ENCODE results near the gene ARID1A. TPM values are rescaled to one million over a fixed set of nuclear protein-coding genes. Genes with fewer than 3 reads are reported as not detected.

The ARID1A gene
- total and polyA plus RNA-seq, 2 of the 8 experiments (the other 6 are each of a cell fraction or from before 2014, with no cell fraction given): 52.1 to 103 TPM

DNA sequence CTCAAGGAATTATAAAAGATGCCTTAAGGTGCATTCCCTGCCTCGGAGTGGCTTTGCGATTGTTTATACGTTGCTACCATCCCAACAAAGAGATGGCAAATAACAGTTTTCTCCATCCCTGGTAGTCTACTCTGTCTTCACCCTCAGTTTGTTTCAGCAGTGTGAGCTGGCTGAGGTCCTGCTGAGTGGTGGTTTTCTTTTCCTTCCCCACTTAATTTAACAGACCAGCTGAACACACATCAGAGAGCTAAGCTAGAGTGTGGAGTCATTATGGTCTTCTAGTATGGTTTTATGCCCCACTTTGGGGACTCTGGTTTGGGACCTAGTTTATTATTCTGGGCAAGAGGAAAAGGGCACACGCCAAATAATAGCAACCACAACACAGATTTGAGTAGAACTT, 94.1 kb downstream of the ARID1A start:
- no peak overlapping the region for H3K56ac ChIP-seq (replicated peaks; ENCODE audit: insufficient read length, low read depth, low read length)
- H3K4me1 ChIP-seq (replicated peaks in 1 of 4; ENCODE audit: control insufficient read depth in 3 of 4, insufficient read depth in 4 of 4, low read length in 3 of 4): peaks cover 3 to 18% (median 12%) of the 10 kb centered on the region in 4 experiments; a peak in 6 of 7 replicates
- no peak overlapping the region for H3K14ac ChIP-seq (ENCODE audit: insufficient read length)
- peaks cover 14% of the 10 kb centered on the region for H3K23me2 ChIP-seq (ENCODE audit: low read depth, low read length)
- CTCF ChIA-PET (ENCODE audit: partially characterized antibody): interaction anchor here (0.6 to 6.9 kb wide), 26 partner anchors 10 to 251 kb away, joined by 3 to 121 read pairs (median 8); no protein-coding TSS in a partner anchor
- H2AK5ac ChIP-seq (ENCODE audit: low read depth, low read length): no peak overlapping the region
- H4K91ac ChIP-seq (replicated peaks; ENCODE audit: insufficient read length, low read length): no peak overlapping the region
- H2BK120ac ChIP-seq (replicated peaks; ENCODE audit: low read depth, low read length): no peak overlapping the region
- DNase-seq (ENCODE audit: low read depth in 1 of 2, low spot score in 2 of 2) (no peak), FAIRE-seq (no peak)
- no peak overlapping the region for H3K23ac ChIP-seq (ENCODE audit: insufficient read length)
- no peak overlapping the region for H3K18ac ChIP-seq (ENCODE audit: extremely low read depth, low read length)
- no peak overlapping the region for H3K9ac ChIP-seq (replicated peaks in 1 of 4; ENCODE audit: extremely low read depth in 1 of 4, low read depth in 3 of 4, low read length in 3 of 4)
- H3K27me3 ChIP-seq (replicated peaks in 1 of 4; ENCODE audit: control insufficient read depth in 3 of 4, extremely low read depth in 1 of 4, insufficient read depth in 3 of 4, low read length in 3 of 4): no peaks in the 10 kb centered on the region
- POLR2A ChIA-PET (ENCODE audit: partially characterized antibody): interaction anchor here (0.7 to 0.8 kb wide), 2 partner anchors 18 to 113 kb away, joined by 3 read pairs; no protein-coding TSS in a partner anchor
- no peaks in the 10 kb centered on the region for H3K79me2 ChIP-seq (ENCODE audit: control insufficient read depth in 1 of 2, insufficient read depth in 2 of 2, low read length in 2 of 2)
- WGBS, 2 experiments (ENCODE audit: extremely low coverage in 1 of 2, insufficient coverage in 1 of 2, insufficient read length in 1 of 2, insufficient replicate concordance in 2 of 2, low coverage in 1 of 2, low lambda C conversion rate in 2 of 2, missing lambda C conversion rate in 1 of 2): 94% methylated on average over 4 of the region's 4 CpGs; no CpG with 5 or more reads in 1 of the 2 experiments
- no peak overlapping the region for H2BK12ac ChIP-seq (ENCODE audit: low read depth, low read length)
- no peak for TF ChIP-seq SRF (IDR thresholded peaks at IDR 0.05; ENCODE audit: low read depth, low read length)
- TF ChIP-seq, protein P1, sequence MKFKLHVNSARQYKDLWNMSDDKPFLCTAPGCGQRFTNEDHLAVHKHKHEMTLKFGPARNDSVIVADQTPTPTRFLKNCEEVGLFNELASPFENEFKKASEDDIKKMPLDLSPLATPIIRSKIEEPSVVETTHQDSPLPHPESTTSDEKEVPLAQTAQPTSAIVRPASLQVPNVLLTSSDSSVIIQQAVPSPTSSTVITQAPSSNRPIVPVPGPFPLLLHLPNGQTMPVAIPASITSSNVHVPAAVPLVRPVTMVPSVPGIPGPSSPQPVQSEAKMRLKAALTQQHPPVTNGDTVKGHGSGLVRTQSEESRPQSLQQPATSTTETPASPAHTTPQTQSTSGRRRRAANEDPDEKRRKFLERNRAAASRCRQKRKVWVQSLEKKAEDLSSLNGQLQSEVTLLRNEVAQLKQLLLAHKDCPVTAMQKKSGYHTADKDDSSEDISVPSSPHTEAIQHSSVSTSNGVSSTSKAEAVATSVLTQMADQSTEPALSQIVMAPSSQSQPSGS (IDR thresholded peaks at IDR 0.05; ENCODE audit: low read length): no peak
- TF ChIP-seq ZNF274 (IDR thresholded peaks at IDR 0.05; ENCODE audit: borderline replicate concordance, extremely low read depth, low read length): no peak
- no peak for TF ChIP-seq CBX5 (IDR thresholded peaks at IDR 0.05; ENCODE audit: low read depth, low read length)
- no peak for TF ChIP-seq TAF1 (IDR thresholded peaks at IDR 0.05; ENCODE audit: low read depth, low read length)
- no peak overlapping the region for H2AFZ ChIP-seq (ENCODE audit: low read length)
- peaks cover 0 to 8% (median 3%) of the 10 kb centered on the region in 4 experiments; a peak in 6 of 8 replicates for H3K36me3 ChIP-seq (ENCODE audit: control insufficient read depth in 2 of 4, insufficient read depth in 4 of 4, low read length in 3 of 4)
- no peak overlapping the region for H4K5ac ChIP-seq (ENCODE audit: insufficient read length, low read depth, low read length)
- no peak overlapping the region for H3K27ac ChIP-seq (ENCODE audit: low read depth, low read length)
- no peak overlapping the region for H3K4ac ChIP-seq (replicated peaks; ENCODE audit: insufficient read length, low read depth, low read length)
- H4K20me1 ChIP-seq (replicated peaks in 1 of 2; ENCODE audit: control insufficient read depth in 1 of 2, insufficient read depth in 2 of 2, low read length in 2 of 2): no peaks in the 10 kb centered on the region
- no peak overlapping the region for H2BK5ac ChIP-seq (ENCODE audit: low read depth, low read length)
- no peak overlapping the region for H3K4me2 ChIP-seq (ENCODE audit: insufficient read depth in 1 of 2, low read depth in 2 of 2, low read length in 2 of 2)
- H3K79me1 ChIP-seq (ENCODE audit: low read depth, low read length): no peaks in the 10 kb centered on the region
- H3K9me3 ChIP-seq (ENCODE audit: insufficient read depth in 2 of 2, low read depth in 1 of 2, low read length in 1 of 2): no peaks in the 10 kb centered on the region
- H3K4me3 ChIP-seq (ENCODE audit: extremely low read depth in 1 of 4, insufficient read depth in 2 of 4, low read depth in 3 of 4, low read length in 4 of 4): no peak overlapping the region
- no peak overlapping the region for H4K8ac ChIP-seq (ENCODE audit: extremely low read depth, insufficient read depth, low read length)
- no peak overlapping the region for H2BK20ac ChIP-seq (ENCODE audit: low read length)
- no peak overlapping the region for H2BK15ac ChIP-seq (ENCODE audit: low read length)

Measured in H1 (cell line).